Measurements from ENCODE around the gene POLR3K. TPM values are rescaled to one million over a fixed set of nuclear protein-coding genes. Genes with fewer than 3 reads are reported as not detected.

POLR3K gene
- total RNA-seq, 1 experiment from 2014 or later: 33.5 TPM

GRCh38 chr16:83781-84615 lies 30.6 kb upstream of the POLR3K start:
- BruUV-seq (replicated peaks): no TSS peak
- Histone ChIP-seq H3K27ac (no peak overlapping the region), H3K9me2 (ENCODE audit: insufficient read depth) (no peaks in the 10 kb centered on the region), H3F3A (ENCODE audit: insufficient read depth, low read depth) (peaks cover 16% of the 10 kb centered on the region; the same call in 1 of the 2 replicates), H2AFZ (no peak overlapping the region), H3K36me3 (ENCODE audit: low read depth) (no peaks in the 10 kb centered on the region), H3K4me3 (no peak overlapping the region), H3K4me2 (no peak overlapping the region), H3K9me3 (ENCODE audit: insufficient read depth, low read depth) (no peaks in the 10 kb centered on the region), H4K20me1 (ENCODE audit: insufficient read depth) (peaks cover 10% of the 10 kb centered on the region), H3K4me1 (replicated peaks; ENCODE audit: insufficient read depth) (peaks cover 3% of the 10 kb centered on the region; the same call in 1 of the 2 replicates), H3K79me2 (ENCODE audit: low read depth) (no peaks in the 10 kb centered on the region), H3K27me3 (ENCODE audit: insufficient read depth, low read depth) (no peaks in the 10 kb centered on the region)
- ChIA-PET POLR2A (ENCODE audit: unreplicated experiment) (no interaction called here), CTCF (no interaction called here)
- TF ChIP-seq CTCF (conservative IDR thresholded peaks at IDR 0.05): no peak
- TF ChIP-seq EZH2 (IDR thresholded peaks at IDR 0.05; ENCODE audit: low read depth): no peak
- peak in 1 of 2 experiments; percentile 54 for DNase-seq
- intact Hi-C loops (cut with micrococcal nuclease; ENCODE audit: unreplicated experiment): no loop called here

GRCh38 chr16:83060-83603 lies 29.7 kb upstream of the POLR3K start:
- H3K4me1 ChIP-seq (replicated peaks; ENCODE audit: insufficient read depth): peaks cover 7% of the 10 kb centered on the region; the same call in 1 of the 2 replicates
- no peak overlapping the region for H3K27ac ChIP-seq
- no peaks in the 10 kb centered on the region for H3K9me2 ChIP-seq (ENCODE audit: insufficient read depth)
- no peaks in the 10 kb centered on the region for H3K36me3 ChIP-seq (ENCODE audit: low read depth)
- ChIA-PET POLR2A (ENCODE audit: unreplicated experiment) (no interaction called here), CTCF (no interaction called here)
- DNase-seq: no peak
- H3K9me3 ChIP-seq (ENCODE audit: insufficient read depth, low read depth): no peaks in the 10 kb centered on the region
- H3K27me3 ChIP-seq (ENCODE audit: insufficient read depth, low read depth): no peaks in the 10 kb centered on the region
- H2AFZ ChIP-seq: no peak overlapping the region
- no peak overlapping the region for H3K4me2 ChIP-seq
- no peak overlapping the region for H3K4me3 ChIP-seq
- BruUV-seq (replicated peaks): TSS peak; percentile 19
- H3F3A ChIP-seq (ENCODE audit: insufficient read depth, low read depth): peaks cover 16% of the 10 kb centered on the region; the same call in 1 of the 2 replicates
- intact Hi-C loops (cut with micrococcal nuclease; ENCODE audit: unreplicated experiment): no loop called here
- peaks cover 7% of the 10 kb centered on the region for H4K20me1 ChIP-seq (ENCODE audit: insufficient read depth)
- H3K79me2 ChIP-seq (ENCODE audit: low read depth): 0 out of 2 replicates have a peak, but pooled peaks cover 3% of the 10 kb centered on the region
- no peak for TF ChIP-seq CTCF (conservative IDR thresholded peaks at IDR 0.05)
- no peak for TF ChIP-seq EZH2 (IDR thresholded peaks at IDR 0.05; ENCODE audit: low read depth)

- intact Hi-C loops (cut with micrococcal nuclease; ENCODE audit: unreplicated experiment): no loop called here
- BruUV-seq (replicated peaks): no TSS peak
- Histone ChIP-seq H3K9me3 (ENCODE audit: insufficient read depth, low read depth) (no peaks in the 10 kb centered on the region), H4K20me1 (ENCODE audit: insufficient read depth) (no peaks in the 10 kb centered on the region), H2AFZ (no peak overlapping the region), H3K4me3 (peak overlapping the region; percentile 84; the same call in 1 of the 2 replicates), H3K4me1 (replicated peaks; ENCODE audit: insufficient read depth) (peaks cover 25% of the 10 kb centered on the region), H3K9me2 (ENCODE audit: insufficient read depth) (no peaks in the 10 kb centered on the region), H3K27ac (no peak overlapping the region), H3K4me2 (peak overlapping the region; percentile 97), H3K27me3 (ENCODE audit: insufficient read depth, low read depth) (no peaks in the 10 kb centered on the region), H3K79me2 (ENCODE audit: low read depth) (0 out of 2 replicates have a peak, but pooled peaks cover 3% of the 10 kb centered on the region), H3K36me3 (ENCODE audit: low read depth) (no peaks in the 10 kb centered on the region), H3F3A (ENCODE audit: insufficient read depth, low read depth) (peaks cover 31% of the 10 kb centered on the region; the same call in 1 of the 2 replicates)
- POLR2A ChIA-PET (ENCODE audit: unreplicated experiment): interaction anchor here (1.0 kb wide), 1 partner anchor 15 kb away, joined by 6 read pairs; no protein-coding TSS in a partner anchor
- CTCF ChIA-PET: interaction anchor here (0.6 kb wide), 1 partner anchor 60 kb away, joined by 5 read pairs; no protein-coding TSS in a partner anchor
- TF ChIP-seq CTCF (conservative IDR thresholded peaks at IDR 0.05): no peak
- TF ChIP-seq EZH2 (IDR thresholded peaks at IDR 0.05; ENCODE audit: low read depth): no peak
- DNase-seq: no peak
Measured at GRCh38 chr16:79151-80054, 26.0 kb upstream of the POLR3K start.
